Psoas muscle (tissue), 8 donors: ENCODE measurements around the gene MYRIP. TPM values are rescaled to one million over a fixed set of nuclear protein-coding genes. Genes with fewer than 3 reads are reported as not detected.

Experiments
- ATAC-seq, 4 donors: fragments of 200-7000 bp; cut with Tn5 transposase; one replicate each; pipeline ENCODE4 v1.9.1; 2020; ENCODE audit warnings: moderate library complexity in 3 of 4, mild to moderate bottlenecking in 2 of 4
- DNase-seq, 2 donors: peaks; one replicate each; pipeline ENCODE4 v3.0.0-alpha.2; 2020
- H3K27ac ChIP-seq: fragments of 200-600 bp; one replicate; pipeline ENCODE4 v1.8.0; 2022
- H3K27me3 ChIP-seq, 3 donors: fragments of 200-600 bp in 1 of 3; one replicate each; pipeline versions ENCODE4 v1.6.1 to v1.8.0; 2013 to 2022; ENCODE audit warnings: low read length in 2 of 3, mild to moderate bottlenecking in 2 of 3, moderate library complexity in 1 of 3; ENCODE audit not compliant: insufficient read depth in 3 of 3
- H3K36me3 ChIP-seq, 2 donors: fragments of 200-600 bp in 1 of 2; one replicate each; pipeline versions ENCODE4 v1.6.1 to v1.8.0; 2013 to 2022; ENCODE audit warnings: low read depth in 1 of 2, mild to moderate bottlenecking in 1 of 2, moderate library complexity in 1 of 2; ENCODE audit not compliant: insufficient read depth in 1 of 2
- H3K4me1 ChIP-seq: fragments of 200-600 bp; one replicate; pipeline ENCODE4 v1.8.0; 2022
- H3K4me3 ChIP-seq: fragments of 200-600 bp; one replicate; pipeline ENCODE4 v1.8.0; 2022; ENCODE audit warnings: mild to moderate bottlenecking
- H3K9me3 ChIP-seq: fragments of 200-600 bp; one replicate; pipeline ENCODE4 v1.8.0; 2022
- CTCF ChIP-seq: fragments of 200-600 bp; IDR thresholded peaks from one replicate; pipeline ENCODE4 v1.8.0; 2022; ENCODE audit warnings: antibody characterized with exemption
- WGBS, 3 donors: extraction: QIAGEN DNeasy Blood & Tissue Kit; methylation state at CpG; one replicate each; pipeline versions ENCODE4 v1.1.6 to v1.1.7; 2013; 5-methylcytosine and 5-hydroxymethylcytosine counted together
- intact Hi-C, 2 donors: fragments of 100-400 bp; cut with DNase I; formaldehyde crosslinking; loops; one replicate each; pipeline versions ENCODE4 v1.11.0 to v1.14.2; 2022
- polyA plus RNA-seq, 3 donors: library from polyadenylated mRNA; stranded (reverse); fragments of 200-250 nt; gene quantifications; one replicate each; pipeline ENCODE4 v1.2.3, GENCODE V29; 2013
- total RNA-seq, 4 donors: library from RNA; stranded (reverse); fragmentation: NEBNext Ultra II Directional in 2 of 4; extraction: Animal tissue kit (Norgen Biotek cat#: 25700) in 2 of 4; gene quantifications; one replicate each; pipeline versions ENCODE4 v1.2.1 to v1.2.4, GENCODE V29; 2021 to 2023
- donor health status: healthy with polysubstance abuse.
- donor health status: DM: no; HTN: no; CAD: no; lungs with moderate emphysema.
- donor health status: Bipolar disorder and iron deficiency.
- donor health status: healthy.
- donor health status: DM: yes; HTN: yes; CAD: no.
- donor health status: DM: no; HTN: no; CAD: no.
- donor health status: DM: no; HTN: no; CAD: no.
- donor health status: DM: yes; HTN: yes; CAD: no.

Gene MYRIP
- total and polyA plus RNA-seq, 7 donors, result 0.35 to 2.8 (median 1.1) TPM

GRCh38 chr3:40299130-40299720 lies 489.8 kb downstream of the MYRIP start:
- Histone ChIP-seq H3K36me3 (peaks cover 6 to 11% of the 10 kb centered on the region in 2 donors), H3K27ac (no peak overlapping the region), H3K27me3 (no peaks in the 10 kb centered on the region), H3K4me3 (no peak overlapping the region), H3K9me3 (no peaks in the 10 kb centered on the region), H3K4me1 (peaks cover 20% of the 10 kb centered on the region)
- DNase-seq (no peak), ATAC-seq (no peak)
- TF ChIP-seq CTCF, result no peak
- intact Hi-C loops, result no loop called here
- 88 to 92% (median 90%) methylated on average over 5 of the region's 5 CpGs for whole genome bisulfite sequencing, 3 donors

- intact Hi-C loops, result loop anchor here in 1 of 2 donors (10.0 kb wide), 1 partner anchor 895 kb away; the partner anchor contains the start of gene RPSA
- Histone ChIP-seq H3K27ac (no peak overlapping the region), H3K9me3 (no peaks in the 10 kb centered on the region), H3K4me1 (peaks cover 25% of the 10 kb centered on the region), H3K27me3 (no peaks in the 10 kb centered on the region), H3K36me3 (peaks cover 6 to 11% of the 10 kb centered on the region in 2 donors), H3K4me3 (no peak overlapping the region)
- 77 to 79% (median 77%) methylated on average over 3 of the region's 3 CpGs for WGBS, 3 donors
- DNase-seq (no peak), ATAC-seq (peak in 2 of 4 donors; percentile 27 to 48)
- TF ChIP-seq CTCF, result no peak
Observed at GRCh38 chr3:40299721-40300335, 490.4 kb downstream of the MYRIP start.

- peak overlapping the region; percentile 64 for H3K27ac ChIP-seq
- no peak for TF ChIP-seq CTCF
- peaks cover 6 to 11% of the 10 kb centered on the region in 2 donors for H3K36me3 ChIP-seq
Observed at GRCh38 chr3:40302784-40303183, 493.4 kb downstream of the MYRIP start.

GRCh38 chr3:40304352-40304751 lies 494.9 kb downstream of the MYRIP start:
- Histone ChIP-seq H3K4me1 (peaks cover 31% of the 10 kb centered on the region), H3K9me3 (no peaks in the 10 kb centered on the region), H3K27me3 (no peaks in the 10 kb centered on the region), H3K36me3 (peaks cover 6 to 11% of the 10 kb centered on the region in 2 donors), H3K27ac (peak overlapping the region; percentile 64), H3K4me3 (no peak overlapping the region)
- no peak for DNase-seq
- peak; percentile 55 to 60 (median 58) for ATAC-seq
- WGBS, 3 donors, result 37 to 57% (median 40%) methylated on average over 2 of the region's 2 CpGs
- intact Hi-C loops, result loop anchor here in 1 of 2 donors (10.0 kb wide), 1 partner anchor 900 kb away; the partner anchor contains the start of gene RPSA
- TF ChIP-seq CTCF, result no peak

More at GRCh38 chr3:40302784-40303183, 493.4 kb downstream of the MYRIP start:
- H3K27me3 ChIP-seq, result no peaks in the 10 kb centered on the region
- no peak overlapping the region for H3K4me3 ChIP-seq
- H3K4me1 ChIP-seq, result peaks cover 25% of the 10 kb centered on the region
- 12 to 43% (median 27%) methylated on average over 1 of the region's 1 CpG for WGBS, 3 donors
- intact Hi-C loops, result loop anchor here in 1 of 2 donors (10.0 kb wide), 1 partner anchor 898 kb away; the partner anchor contains the start of gene RPSA
- peak in 1 of 4 donors; percentile 57 for ATAC-seq
- no peaks in the 10 kb centered on the region for H3K9me3 ChIP-seq
- DNase-seq, result no peak
